Caco-2 (cell line): ENCODE data around the gene THAP4. TPM values are rescaled to one million over a fixed set of nuclear protein-coding genes. Genes with fewer than 3 reads are reported as not detected.

Experiments
- BruUV-seq: library from RNA; stranded (reverse); fragments of 400-500 nt; replicated peaks from 2 replicates; lab custom pipeline; 2021; lab: Mats Ljungman, UMichigan
- CTCF ChIA-PET: fragments of 300-600 bp; sonication (Branson Sonifier 250); formaldehyde crosslinking; loops from one replicate; lab custom pipeline; 2022; ENCODE audit warnings: antibody characterized with exemption; lab: Charles Lee
- POLR2A ChIA-PET: fragments of 300-600 bp; sonication (Branson Sonifier 250); formaldehyde crosslinking; loops from one replicate; lab custom pipeline; 2022; ENCODE audit warnings: antibody characterized with exemption; lab: Charles Lee
- DNase-seq, 2 experiments: peaks; one replicate each; pipeline versions ENCODE4 v3.0.0 to v3.0.0-alpha.2; 2020 to 2022
- H3K27me3 ChIP-seq: replicated peaks from 2 replicates; pipeline ENCODE4 v1.6.0; 2011; ENCODE audit warnings: low read length; ENCODE audit not compliant: control insufficient read depth, insufficient read depth
- H3K36me3 ChIP-seq: 2 replicates; pipeline ENCODE4 v1.5.1; 2011; ENCODE audit warnings: low read length; ENCODE audit not compliant: control insufficient read depth, insufficient read depth
- H3K4me1 ChIP-seq: fragments of 250-450 bp; sonication (Bioruptor Pico); 2 replicates; pipeline ENCODE4 v1.5.1; 2020; ENCODE audit warnings: mild to moderate bottlenecking
- H3K4me3 ChIP-seq: 2 replicates; pipeline ENCODE4 v1.5.1; 2011; ENCODE audit warnings: low read depth, mild to moderate bottlenecking, control low read depth, low read length
- H3K9me3 ChIP-seq: fragments of 250-450 bp; sonication (Bioruptor Pico); 2 replicates; pipeline ENCODE4 v1.5.1; 2020; ENCODE audit warnings: mild to moderate bottlenecking, moderate library complexity
- H3K27ac Mint-ChIP-seq: one replicate; pipeline ENCODE4 v1.8.0; 2022; ENCODE audit warnings: mixed read lengths; ENCODE audit not compliant: unreplicated experiment
- H3K27me3 Mint-ChIP-seq: one replicate; pipeline ENCODE4 v1.8.0; 2022; ENCODE audit warnings: mixed read lengths; ENCODE audit not compliant: insufficient read depth, unreplicated experiment
- H3K36me3 Mint-ChIP-seq: one replicate; pipeline ENCODE4 v1.8.0; 2022; ENCODE audit warnings: mild to moderate bottlenecking, mixed read lengths; ENCODE audit not compliant: insufficient read depth, unreplicated experiment
- H3K4me1 Mint-ChIP-seq: one replicate; pipeline ENCODE4 v1.8.0; 2022; ENCODE audit warnings: low read depth, mixed read lengths; ENCODE audit not compliant: unreplicated experiment
- H3K4me3 Mint-ChIP-seq: one replicate; pipeline ENCODE4 v1.8.0; 2022; ENCODE audit warnings: mild to moderate bottlenecking, moderate library complexity, mixed read lengths; ENCODE audit not compliant: unreplicated experiment
- H3K9me3 Mint-ChIP-seq: one replicate; pipeline ENCODE4 v1.8.0; 2022; ENCODE audit warnings: mixed read lengths; ENCODE audit not compliant: unreplicated experiment
- CTCF ChIP-seq, 2 experiments: fragments of 200-600 bp in 1 of 2; IDR thresholded peaks; 1 replicate in 1 of 2; 2 replicates in 1 of 2; pipeline versions ENCODE4 v1.5.1 to v1.8.0; 2011 to 2022; ENCODE audit warnings: antibody characterized with exemption in 1 of 2, control low read depth in 1 of 2, inconsistent platforms in 1 of 2, low read depth in 1 of 2, low read length in 1 of 2, mild to moderate bottlenecking in 1 of 2, moderate library complexity in 1 of 2; ENCODE audit not compliant: insufficient read depth in 1 of 2, severe bottlenecking in 1 of 2, unreplicated experiment in 1 of 2
- intact Hi-C: fragments of 100-400 bp; cut with micrococcal nuclease; formaldehyde crosslinking; loops from one replicate; pipeline ENCODE4 v1.10.0; 2022; ENCODE audit not compliant: unreplicated experiment
- total RNA-seq: library from RNA; stranded (reverse); gene quantifications from 2 replicates; pipeline ENCODE4 v1.2.3, GENCODE V29; 2022

The THAP4 gene
- total RNA-seq, 1 experiment from 2014 or later: 37.2 TPM

GRCh38 chr2:241540401-241540770 lies 96.6 kb downstream of the THAP4 start:
- no peak for TF ChIP-seq CTCF (IDR thresholded peaks at IDR 0.05; ENCODE audit: insufficient read depth in 1 of 2, low read depth in 1 of 2, low read length in 1 of 2, severe bottlenecking in 1 of 2, unreplicated experiment in 1 of 2)
- POLR2A ChIA-PET: no interaction called here
- H3K27ac Mint-ChIP-seq: no peak overlapping the region

GRCh38 chr2:241539616-241540374 lies 97.2 kb downstream of the THAP4 start:
- no TSS peak for BruUV-seq
- CTCF ChIA-PET: no interaction called here

More at GRCh38 chr2:241540401-241540770, 96.6 kb downstream of the THAP4 start:
- H3K36me3 Mint-ChIP-seq: no peaks in the 10 kb centered on the region
- intact Hi-C loops: no loop called here
- no peaks in the 10 kb centered on the region for H3K4me1 Mint-ChIP-seq
- H3K9me3 Mint-ChIP-seq: no peaks in the 10 kb centered on the region
- Histone ChIP-seq H3K27me3 (no peaks in the 10 kb centered on the region), H3K4me1 (no peaks in the 10 kb centered on the region), H3K36me3 (no peaks in the 10 kb centered on the region), H3K9me3 (no peaks in the 10 kb centered on the region), H3K4me3 (no peak overlapping the region)
- CTCF ChIA-PET: no interaction called here
- no peaks in the 10 kb centered on the region for H3K27me3 Mint-ChIP-seq
- DNase-seq: no peak
- no TSS peak for BruUV-seq
- no peak overlapping the region for H3K4me3 Mint-ChIP-seq

More at GRCh38 chr2:241539616-241540374, 97.2 kb downstream of the THAP4 start:
- no peak overlapping the region for H3K27ac Mint-ChIP-seq
- no peaks in the 10 kb centered on the region for H3K27me3 Mint-ChIP-seq
- no peaks in the 10 kb centered on the region for H3K9me3 Mint-ChIP-seq
- intact Hi-C loops: no loop called here
- no peak overlapping the region for H3K4me3 Mint-ChIP-seq
- H3K4me1 ChIP-seq: no peaks in the 10 kb centered on the region
- no peaks in the 10 kb centered on the region for H3K36me3 Mint-ChIP-seq
- H3K4me3 ChIP-seq: no peak overlapping the region
- TF ChIP-seq CTCF (IDR thresholded peaks at IDR 0.05; ENCODE audit: insufficient read depth in 1 of 2, low read depth in 1 of 2, low read length in 1 of 2, severe bottlenecking in 1 of 2, unreplicated experiment in 1 of 2): no peak
- H3K9me3 ChIP-seq: no peaks in the 10 kb centered on the region
- no peaks in the 10 kb centered on the region for H3K27me3 ChIP-seq
- H3K4me1 Mint-ChIP-seq: no peaks in the 10 kb centered on the region
- H3K36me3 ChIP-seq: no peaks in the 10 kb centered on the region
- POLR2A ChIA-PET: no interaction called here
- DNase-seq: no peak
